PC-3 (cell line): Measurements from ENCODE around the gene ADGRL3.
"Not testable (repeated sequence)": the region's sequence is repeated elsewhere in the genome, so short reads cannot be mapped to it uniquely, and the experiment has no call there.

Source experiments
- EZH2 ChIP-seq: fragments of 300-600 bp; sonication (generic); IDR thresholded peaks from one replicate; pipeline ENCODE4 v1.6.1; 2017; ENCODE audit warnings: antibody characterized with exemption, mild to moderate bottlenecking, low read length; ENCODE audit not compliant: unreplicated experiment
- EZH2phosphoT487 ChIP-seq: fragments of 300-600 bp; sonication (generic); IDR thresholded peaks from 2 replicates; pipeline ENCODE4 v1.6.1; 2018; ENCODE audit warnings: mild to moderate bottlenecking, antibody characterized with exemption, low read length, borderline replicate concordance
- TF ChIP-seq, protein P1 (sequence below): fragments of 300-600 bp; sonication (generic); conservative IDR thresholded peaks from 2 replicates; pipeline ENCODE4 v1.5.1; 2017; ENCODE audit warnings: antibody characterized with exemption, low read depth, mild to moderate bottlenecking, low read length

DNA sequence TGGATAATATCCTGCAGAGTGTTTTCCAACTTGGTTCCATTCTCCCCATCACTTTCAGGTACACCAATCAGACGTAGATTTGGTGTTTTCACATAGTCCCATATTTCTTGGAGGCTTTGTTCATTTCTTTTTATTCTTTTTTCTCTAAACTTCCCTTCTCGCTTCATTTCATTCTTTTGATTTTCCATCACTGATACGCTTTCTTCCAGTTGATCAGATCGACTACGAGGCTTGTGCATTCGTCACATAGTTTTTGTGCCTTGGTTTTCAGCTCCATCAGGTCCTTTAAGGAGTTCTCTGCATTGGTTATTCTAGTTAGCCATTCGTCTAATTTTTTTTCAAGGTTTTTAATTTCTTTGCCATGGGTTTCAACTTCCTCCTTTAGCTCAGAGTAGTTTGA, 559.1 kb downstream of the ADGRL3 start:
- TF ChIP-seq, protein P1, sequence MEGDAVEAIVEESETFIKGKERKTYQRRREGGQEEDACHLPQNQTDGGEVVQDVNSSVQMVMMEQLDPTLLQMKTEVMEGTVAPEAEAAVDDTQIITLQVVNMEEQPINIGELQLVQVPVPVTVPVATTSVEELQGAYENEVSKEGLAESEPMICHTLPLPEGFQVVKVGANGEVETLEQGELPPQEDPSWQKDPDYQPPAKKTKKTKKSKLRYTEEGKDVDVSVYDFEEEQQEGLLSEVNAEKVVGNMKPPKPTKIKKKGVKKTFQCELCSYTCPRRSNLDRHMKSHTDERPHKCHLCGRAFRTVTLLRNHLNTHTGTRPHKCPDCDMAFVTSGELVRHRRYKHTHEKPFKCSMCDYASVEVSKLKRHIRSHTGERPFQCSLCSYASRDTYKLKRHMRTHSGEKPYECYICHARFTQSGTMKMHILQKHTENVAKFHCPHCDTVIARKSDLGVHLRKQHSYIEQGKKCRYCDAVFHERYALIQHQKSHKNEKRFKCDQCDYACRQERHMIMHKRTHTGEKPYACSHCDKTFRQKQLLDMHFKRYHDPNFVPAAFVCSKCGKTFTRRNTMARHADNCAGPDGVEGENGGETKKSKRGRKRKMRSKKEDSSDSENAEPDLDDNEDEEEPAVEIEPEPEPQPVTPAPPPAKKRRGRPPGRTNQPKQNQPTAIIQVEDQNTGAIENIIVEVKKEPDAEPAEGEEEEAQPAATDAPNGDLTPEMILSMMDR: not testable (repeated sequence)
- TF ChIP-seq EZH2phosphoT487, EZH2: not testable (repeated sequence)
